NCI-H1436 treated with DMSO at 0.1 percent for 48 hours (cell line): ENCODE results near the gene TLE6.
A peak's percentile ranks its signal among the peaks of the same experiment; 100 is the strongest.
"Not testable (repeated sequence)": the region's sequence is repeated elsewhere in the genome, so short reads cannot be mapped to it uniquely, and the experiment has no call there.

Experiments
- DNase-seq: peaks from one replicate; lab custom pipeline; 2025; lab: John Stamatoyannopoulos, UW

The TLE6 gene

DNA sequence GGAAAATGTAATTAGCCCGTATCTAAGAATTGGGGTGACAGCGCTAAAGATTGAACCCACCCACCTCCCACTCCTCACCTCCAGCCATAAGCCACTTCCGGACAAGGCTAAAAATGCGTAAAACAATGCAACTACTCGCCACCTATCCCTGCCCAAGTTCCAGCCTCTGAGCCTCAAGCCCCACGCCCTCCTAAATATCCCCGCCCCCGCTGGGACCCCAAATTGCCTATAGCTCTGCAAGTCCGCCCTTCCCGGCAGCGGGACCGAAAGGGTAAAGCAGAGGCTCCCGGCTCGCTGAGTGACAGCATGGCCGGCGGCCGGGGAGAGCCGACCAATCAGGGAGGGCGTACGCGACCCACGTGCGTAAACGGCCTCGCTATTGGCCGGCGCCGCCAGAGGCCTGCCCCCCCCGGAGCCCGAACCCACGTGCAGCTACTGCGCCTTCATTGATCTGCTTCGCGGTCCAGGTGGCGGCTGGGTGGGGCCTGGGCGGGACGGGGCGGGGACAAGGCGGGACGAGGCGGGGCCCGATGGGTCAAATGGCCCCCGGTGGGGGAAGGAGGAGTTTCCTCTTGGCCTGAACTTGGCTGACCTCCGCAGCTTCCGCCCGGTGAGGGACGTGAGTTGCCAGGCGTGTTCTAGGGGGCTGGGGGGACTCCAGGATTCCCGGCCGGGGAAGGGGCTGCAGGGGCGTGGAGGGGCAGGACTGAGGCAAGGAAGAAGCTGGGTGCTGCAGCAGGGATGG is at the start of gene TLE6:
Gene TLE6, plus strand, starts transcription at position 564 of the 745 bp plus-strand sequence. CDS start 670 bp downstream, outside the sequence.
- DNase-seq: peak; percentile 80

DNA sequence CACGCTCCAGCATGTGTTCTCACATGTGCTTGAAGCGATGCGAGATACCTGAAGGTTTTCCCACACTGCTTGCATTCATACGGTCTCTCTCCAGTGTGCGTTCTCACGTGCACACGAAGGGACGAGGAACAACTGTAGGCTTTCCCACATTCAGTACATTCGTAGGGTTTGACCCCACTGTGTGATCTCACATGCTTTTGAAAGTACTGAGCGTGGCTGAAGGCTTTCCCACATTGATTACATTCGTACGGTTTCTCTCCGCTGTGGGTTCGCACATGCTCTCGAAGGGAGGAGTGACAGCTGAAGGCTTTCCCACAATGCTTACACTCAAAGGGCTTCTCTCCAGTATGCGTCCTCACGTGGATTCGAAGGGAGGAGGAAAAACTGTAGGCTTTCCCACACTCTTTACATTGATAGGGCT is 43.9 kb upstream of the TLE6 start:
- DNase-seq: no peak

DNA sequence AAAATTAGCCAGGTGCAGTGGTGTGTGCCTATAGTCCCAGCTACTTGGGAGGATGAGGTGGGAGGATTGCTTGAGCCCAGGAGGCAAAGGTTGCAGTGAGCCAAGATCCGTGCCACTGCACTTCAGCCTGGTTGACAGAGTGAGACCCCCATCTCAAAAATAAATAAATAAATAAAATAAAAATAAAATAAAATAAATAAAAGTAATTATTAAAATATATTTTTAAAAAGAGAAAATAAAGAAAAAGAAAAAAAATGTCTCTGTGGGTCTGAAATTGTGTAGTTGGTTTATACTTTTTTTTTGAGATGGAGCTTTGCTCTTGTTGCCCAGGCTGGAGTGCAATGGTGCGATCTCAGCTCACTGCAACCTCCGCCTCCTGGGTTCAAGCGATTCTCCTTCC is 41.5 kb upstream of the TLE6 start:
- DNase-seq: not testable (repeated sequence)

DNA sequence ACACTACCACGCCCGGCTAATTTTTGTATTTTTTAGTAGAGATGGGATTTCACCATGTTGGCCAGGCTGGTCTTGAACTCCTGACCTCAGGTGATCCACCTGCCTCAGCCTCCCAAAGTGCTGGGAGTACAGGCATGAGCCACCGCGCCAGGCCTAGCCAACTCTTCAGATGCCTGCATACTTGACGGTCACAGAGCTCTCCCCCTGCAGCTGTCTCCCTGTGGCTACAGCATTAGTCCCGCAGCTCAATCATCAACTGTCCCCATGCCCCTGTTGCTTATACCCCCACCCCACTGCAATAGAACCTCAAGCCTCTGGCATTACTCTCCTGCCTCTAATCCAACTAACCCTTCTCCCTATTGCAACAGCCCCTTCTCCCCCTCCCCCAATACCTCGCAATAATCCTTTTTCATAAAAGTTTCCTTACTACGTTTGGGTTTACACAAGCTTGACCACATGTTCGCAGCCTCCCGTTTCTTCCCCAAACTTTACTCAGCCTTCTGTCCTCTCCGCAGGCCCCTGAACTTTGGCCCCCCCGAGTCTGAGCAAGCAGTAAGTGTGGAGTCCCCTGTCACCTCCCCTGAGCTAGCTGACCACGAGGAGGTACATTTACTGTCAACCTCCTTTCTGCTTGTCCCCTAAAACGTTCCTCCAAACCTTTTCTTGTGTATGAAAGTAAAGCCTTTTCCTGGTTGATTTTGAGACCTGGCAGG is 34.3 kb upstream of the TLE6 start:
- DNase-seq: no peak

DNA sequence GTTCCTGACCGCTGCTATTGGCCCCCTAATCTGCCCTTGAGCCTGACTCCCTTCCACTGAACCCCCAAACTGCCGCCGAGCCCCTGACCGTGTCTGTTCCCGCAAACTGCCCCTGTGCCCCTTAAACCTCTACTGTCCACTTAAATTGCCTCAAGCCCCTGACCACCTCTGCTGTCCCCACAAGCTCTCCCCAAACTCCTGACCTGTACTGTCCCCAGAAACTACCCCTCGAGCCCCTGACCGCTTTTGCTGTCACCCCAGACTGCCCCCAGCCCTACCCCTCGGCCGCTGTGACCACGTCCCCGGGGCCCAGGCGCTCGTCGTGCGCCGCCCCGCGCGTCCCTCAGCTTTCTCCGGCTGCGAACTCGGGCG is 33.0 kb upstream of the TLE6 start:
- DNase-seq: no peak

DNA sequence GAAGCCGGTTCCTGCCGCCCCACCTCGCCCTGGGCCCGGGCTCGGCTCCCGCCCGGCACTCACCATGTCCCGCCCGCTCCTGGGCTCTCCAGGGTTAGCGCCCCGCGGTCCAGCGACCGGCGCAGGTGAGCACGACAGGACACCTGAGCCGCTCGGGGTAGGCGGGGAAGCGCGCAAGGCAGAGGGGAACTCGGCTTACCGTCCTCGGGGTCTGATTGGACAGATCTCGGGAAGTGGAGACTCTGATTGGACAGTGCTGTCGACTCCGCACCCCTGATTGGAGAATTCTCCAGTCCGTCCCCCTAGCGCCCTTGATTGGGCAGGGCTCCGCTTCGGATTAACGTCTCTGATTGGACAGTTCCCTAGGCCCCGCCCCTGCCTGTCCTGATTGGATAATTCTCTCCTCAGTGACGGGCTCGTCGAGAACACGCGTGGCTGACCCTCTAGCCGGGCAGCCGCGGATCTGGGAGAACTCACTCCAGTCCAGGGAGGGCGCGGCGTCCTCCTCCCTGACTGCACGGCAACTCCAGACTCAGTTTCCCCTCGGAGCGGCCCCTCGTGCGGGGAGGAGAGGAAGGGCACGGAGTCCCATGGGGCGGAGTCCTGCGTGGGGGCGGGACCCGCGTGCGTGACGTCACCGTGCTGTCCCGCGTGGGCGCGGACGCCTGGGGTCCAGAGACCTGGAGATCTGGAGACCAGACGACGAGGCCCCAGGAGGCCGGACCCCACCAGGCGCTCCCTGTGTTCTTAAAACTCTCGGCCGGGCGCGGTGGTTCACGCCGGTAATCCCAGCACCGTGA is 32.4 kb upstream of the TLE6 start, which contains the start of gene ZNF77:
Gene ZNF77, minus strand, starts transcription at position 197 of the 800 bp plus-strand sequence. Its CDS starts 131 bp downstream, at position 66.
- peak; percentile 98 for DNase-seq

DNA sequence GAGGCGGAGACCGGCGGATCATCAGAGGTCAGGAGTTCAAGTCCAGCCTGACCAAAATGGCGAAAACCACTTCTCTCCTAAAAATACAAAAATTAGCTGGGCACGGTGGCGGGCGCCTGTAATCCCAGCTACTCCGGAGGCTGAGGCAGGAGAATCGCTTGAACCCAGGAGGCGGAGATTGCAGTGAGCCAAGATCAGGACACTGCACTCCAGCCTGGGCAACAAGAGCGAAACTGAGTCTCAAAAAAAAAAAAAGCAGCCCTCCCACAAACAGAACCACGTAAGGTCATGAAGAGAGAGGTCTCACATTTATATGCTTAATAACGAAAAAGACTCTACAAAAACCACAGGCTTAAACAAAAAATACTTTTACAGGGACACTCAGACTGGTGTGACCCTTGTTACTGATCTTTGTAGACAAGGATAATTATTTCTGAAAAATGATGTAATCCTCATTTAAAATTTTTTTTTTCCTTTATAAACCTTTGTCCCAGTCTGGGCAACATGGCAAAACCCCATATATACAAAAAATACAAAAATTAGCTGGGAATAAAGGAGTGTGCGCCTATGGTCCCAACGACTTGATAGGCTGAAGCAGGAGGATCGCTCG is 31.7 kb upstream of the TLE6 start:
- no peak for DNase-seq

DNA sequence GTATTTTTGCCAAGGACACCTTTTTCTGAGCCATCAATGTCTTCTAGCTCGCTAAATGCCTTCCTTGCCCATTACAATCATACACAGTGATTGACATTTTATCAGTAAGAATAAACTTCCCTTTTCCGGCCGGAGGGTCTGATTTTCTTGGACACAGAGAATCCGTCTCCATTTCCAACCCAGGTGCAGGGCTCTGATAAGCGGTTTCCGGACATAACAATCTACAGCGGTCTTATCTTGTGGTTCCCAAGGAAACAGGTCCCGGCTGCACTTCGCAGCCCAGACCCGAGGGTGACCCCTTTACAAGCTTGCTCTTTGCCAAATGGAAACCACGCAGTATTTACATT is 27.5 kb upstream of the TLE6 start:
- DNase-seq: no peak

DNA sequence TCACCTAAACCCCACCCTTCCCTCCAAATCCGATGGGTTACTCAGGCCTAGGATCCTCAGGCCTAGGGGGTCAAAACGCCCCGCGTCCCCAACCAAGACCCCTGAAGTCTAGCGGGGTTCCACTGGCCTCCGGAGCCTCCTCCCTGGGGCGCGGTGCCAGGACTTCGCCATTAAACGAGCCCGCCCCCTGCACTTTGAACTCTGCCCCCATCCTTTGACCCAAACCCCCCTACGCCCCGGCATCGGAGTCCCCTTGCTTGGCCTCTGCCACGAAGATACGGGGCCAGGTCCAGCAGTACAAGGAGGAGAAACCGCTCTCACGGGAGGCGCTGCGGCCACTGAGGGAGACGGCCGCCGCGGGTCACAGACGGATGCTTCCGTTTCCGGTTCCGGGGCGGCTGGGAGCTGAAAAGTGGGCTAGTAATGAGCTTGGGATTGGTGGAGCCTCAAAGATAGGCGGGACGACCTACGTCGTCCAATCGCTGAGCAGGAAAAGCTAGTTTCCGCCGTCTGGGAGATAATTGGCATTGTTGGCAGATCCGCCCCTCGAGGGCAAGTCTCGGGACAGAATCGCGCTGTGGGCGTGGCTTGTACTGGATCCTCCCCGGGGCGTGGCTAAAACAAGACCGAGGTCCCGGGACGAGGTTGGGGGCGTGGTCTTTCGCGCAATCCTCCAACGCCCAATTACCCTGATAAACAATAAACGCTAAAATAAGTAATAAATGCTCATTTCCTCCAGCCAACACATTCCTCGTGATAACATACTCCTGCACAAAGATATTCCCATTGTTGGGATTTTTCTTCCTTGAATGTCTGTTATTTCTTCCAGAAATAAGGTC is 26.9 kb upstream of the TLE6 start:
- DNase-seq: peak; percentile 97

DNA sequence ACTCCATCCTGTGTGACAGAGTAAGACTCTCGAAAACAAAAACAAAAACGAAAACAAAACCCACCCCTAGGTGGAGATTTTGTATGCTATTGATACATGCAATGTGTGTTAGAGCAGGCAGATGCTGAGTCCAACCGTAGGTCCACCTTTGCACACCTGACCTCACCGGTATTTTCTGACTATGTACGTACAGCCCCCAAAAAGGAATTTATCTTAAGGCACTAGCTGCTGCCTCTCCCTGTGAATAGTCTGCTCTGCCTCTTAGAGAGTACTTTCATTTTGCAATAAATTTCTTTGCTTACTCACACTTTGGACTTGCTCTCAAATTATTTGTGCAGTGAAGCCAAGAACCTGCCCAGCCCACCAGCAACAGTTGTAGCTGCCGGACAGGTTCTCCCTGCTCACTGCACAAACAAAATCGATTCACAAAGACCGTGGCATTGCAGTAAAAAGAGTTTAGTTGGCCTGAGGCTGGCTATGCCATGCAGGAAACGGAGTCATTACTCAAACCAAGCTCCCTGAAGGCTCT is 24.3 kb upstream of the TLE6 start:
- DNase-seq: no peak

DNA sequence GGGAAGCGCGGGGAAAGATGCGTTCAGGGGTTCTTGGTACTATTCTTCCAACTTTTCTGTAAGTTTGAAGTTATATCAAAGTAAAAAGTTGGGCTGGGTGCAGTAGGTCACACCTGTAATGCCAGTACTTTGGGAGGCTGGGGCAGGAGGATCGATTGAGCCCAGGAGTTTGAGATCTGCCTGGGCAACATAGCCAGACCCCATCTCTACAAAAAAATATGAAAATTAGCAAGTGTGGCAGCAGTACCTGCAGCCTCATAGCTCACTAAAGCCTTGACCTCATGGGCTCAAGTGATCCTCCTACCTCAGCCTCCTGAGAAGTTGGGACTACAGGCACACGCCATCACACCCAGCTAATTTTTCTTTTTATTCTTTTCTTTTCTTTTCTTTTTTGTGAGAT is 20.2 kb upstream of the TLE6 start:
- DNase-seq: no peak

DNA sequence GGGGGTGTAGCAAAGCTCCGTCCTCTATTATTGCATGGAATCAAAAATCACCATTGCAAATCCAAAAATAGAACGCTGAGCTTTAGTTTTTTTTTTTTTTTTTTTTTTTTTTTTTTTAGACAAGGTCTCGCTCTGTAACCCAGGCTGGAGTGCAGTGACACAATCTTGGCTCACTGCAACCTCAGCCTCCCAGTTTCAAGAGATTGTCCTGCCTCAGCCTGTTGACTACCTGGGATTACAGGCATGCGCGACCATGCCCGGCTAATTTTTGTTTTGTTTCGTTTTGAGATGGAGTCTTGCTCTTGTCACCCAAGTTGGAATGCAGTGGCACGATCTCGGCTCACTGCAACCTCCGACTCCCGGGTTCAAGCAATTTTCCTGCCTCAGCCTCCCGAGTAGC is 17.2 kb upstream of the TLE6 start:
- no peak for DNase-seq

DNA sequence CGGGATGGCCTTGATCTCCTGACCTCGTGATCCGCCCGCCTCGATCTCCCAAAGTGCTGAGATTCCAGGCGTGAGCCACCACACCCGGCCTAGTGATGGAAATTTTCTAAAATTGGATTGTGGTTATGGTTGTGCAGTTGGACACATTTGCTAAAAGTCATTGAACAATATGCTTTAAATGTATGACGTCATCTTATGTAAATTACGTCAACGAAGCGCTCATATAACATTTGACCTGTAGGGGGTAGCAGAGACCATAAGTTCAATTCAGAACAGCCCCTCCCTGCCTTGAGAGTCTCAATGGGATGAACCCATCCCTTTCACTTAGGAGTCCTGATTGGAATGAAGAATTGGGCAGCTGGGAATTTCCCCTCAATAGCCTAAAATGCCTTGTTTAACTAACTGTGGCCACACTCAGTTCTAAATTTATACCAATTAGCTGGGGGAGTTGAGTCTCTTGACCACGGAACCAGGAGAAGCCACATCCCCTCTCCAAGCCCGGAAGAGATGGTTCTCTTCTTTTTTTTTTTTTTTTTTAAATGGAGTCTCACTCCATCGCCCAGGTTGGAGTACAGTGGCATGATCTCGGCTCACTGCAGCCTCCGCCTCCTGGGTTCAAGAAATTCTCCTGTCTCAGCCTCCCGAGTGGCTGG is 15.2 kb upstream of the TLE6 start:
- DNase-seq: no peak

DNA sequence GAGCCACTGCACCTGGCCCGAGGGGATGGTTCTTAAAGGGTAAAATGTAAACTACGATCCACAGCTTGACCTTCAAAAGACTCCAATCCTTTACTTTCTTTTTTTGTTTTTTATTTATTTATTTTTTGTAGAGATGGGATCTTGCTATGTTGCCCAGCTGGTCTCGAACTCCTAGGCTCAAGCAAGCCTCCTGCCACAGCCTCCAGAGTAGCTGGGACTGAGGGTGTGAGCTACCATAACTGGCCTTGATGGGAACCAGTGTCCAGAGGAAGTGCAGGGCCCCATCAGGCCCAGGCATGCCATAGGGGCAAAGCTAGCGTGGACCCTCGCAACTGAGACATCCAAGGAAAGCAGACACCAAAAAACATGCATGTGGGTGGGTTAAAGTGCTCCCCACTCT is 14.2 kb upstream of the TLE6 start:
- no peak for DNase-seq

DNA sequence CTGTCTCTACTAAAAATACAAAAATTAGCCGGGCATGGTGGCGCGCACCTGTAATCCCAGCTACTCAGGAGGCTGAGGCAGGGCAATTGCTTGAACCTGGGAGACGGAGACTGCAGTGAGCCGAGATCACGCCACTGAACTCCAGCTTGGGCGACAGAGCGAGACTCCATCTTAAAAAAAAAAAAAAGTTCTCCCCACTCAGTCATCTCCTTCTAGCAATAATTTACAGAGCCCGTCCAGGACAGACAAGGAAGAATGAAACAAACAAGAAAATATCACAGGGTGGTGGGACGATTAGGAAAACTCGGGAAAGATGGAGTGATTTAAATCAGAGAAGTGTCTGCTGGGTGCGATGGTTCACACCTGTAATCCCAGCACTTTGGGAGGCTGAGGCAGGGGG is 13.7 kb upstream of the TLE6 start:
- not testable (repeated sequence) for DNase-seq

DNA sequence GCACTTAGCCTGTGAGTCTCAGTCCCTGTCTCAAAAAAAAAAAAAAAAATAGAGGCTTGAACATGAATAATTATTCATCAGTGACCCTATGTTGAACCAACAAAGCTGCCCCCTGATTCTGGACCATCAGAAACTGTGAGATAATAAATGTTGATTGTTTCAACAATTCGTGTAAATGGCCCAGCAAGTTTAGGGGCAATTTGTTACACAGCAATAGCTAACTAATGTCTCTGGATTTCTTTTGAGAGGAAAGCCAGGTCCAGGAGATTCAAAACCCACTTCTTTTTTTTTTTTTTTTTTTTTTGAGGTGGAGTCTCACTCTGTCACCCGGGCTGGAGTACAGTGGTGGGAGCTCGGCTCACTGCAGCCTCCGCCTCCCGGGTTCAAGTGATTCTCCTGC is 12.5 kb upstream of the TLE6 start:
- no peak for DNase-seq

DNA sequence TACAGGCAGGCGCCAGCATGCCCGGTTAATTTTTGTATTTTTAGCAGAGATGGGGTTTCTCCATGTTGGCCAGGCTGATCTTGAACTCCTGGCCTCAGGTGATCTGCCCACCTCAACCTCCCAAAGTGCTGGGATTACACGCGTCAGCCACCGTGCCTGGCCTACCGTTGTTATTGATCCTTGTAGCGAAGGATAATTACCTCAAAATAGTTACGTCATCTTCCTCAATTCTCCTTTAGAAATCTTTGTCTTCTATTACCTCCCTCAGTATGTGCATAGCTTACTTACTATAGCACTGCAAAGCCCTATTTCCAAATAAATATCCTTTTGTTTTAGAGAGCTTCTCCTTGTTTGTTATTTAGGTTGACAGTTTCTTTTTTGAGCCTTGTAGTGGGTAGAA is 9.4 kb upstream of the TLE6 start:
- no peak for DNase-seq

DNA sequence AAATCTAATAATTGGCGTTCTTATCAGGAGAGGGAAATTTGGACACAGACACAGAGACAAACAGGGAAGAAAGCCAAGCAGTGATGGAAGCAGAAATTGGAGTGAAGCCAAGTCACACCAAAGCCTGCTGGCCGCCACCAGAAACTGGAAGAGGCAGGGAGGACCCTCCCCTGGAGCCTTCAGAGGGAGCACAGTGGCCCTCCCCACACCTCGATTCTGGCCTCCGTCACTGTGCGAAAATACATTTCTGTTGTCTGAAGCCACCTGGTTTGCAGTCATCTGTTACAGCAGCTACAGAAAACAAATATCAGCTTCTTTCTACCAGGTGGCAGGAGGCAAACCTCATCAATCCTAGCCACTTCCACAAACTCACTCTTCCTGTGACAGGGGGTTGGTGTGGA is 8.3 kb upstream of the TLE6 start:
- peak; percentile 69 for DNase-seq

DNA sequence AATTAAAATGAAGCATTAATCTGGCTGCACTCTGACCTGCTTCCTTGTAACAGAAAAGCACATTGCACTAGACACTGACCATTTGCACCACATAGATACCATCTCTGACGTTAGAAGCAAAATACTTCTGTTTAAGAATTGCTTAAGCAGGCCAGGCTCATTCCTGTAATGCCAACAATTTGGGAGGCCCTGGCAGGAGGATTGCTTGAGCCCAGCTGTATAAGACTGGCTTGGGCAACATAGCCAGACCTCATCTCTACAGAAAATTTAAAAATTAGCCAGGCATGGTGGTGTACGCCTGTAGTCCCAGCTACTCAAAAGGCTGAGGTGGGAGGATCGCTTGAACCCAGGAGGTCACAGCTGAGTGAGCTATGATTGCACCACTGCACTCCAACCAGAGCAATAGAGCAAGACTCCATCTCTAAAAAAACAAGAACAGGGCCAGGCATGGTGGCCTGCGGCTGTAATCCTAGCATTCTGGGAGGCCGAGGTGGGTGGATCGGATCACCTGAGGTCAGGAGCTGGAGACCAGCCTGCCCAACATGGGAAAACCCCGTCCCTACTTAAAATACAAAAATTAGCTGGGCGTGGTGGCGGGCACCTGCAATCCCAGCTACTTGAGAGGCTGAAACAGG is 7.0 kb upstream of the TLE6 start:
- DNase-seq: no peak

DNA sequence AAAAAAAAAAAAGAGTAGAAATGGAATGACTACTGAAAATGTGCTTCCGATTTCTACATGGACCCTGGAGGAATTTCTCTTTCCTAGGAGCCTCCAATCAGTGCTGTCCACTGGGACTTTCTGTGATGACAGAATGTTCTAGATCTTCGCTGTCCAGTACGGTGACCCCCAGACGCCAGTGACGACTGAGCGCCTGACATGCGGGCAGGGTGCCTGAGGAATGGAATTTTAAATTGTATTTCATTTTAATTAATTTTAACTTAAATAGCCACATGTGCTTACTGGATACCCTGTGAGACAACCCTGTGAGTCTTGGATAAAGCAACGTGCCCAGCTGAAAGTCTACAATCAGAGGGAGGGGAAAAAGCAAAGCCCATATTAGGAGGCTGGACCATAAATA is 4.1 kb upstream of the TLE6 start:
- no peak for DNase-seq
